Trophoblast cell (in vitro differentiated cells and primary cell): ENCODE measurements around the gene TBC1D22A.

ENCODE experiments used
- DNase-seq, 2 donors: peaks; one replicate each; pipeline ENCODE4 v3.0.0-alpha.2; 2016
- H2AFZ ChIP-seq: 2 replicates; pipeline ENCODE4 v1.6.1; 2013; ENCODE audit warnings: low read length, moderate library complexity, mild to moderate bottlenecking; ENCODE audit not compliant: insufficient read depth, poor library complexity
- H2AK5ac ChIP-seq: 2 replicates; pipeline ENCODE4 v1.6.1; 2013; ENCODE audit warnings: mild to moderate bottlenecking, low read length
- H2BK120ac ChIP-seq: 2 replicates; pipeline ENCODE4 v1.6.1; 2013; ENCODE audit warnings: low read length, mild to moderate bottlenecking, moderate library complexity; ENCODE audit not compliant: insufficient read depth, poor library complexity
- H2BK12ac ChIP-seq: 2 replicates; pipeline ENCODE4 v1.6.1; 2013; ENCODE audit warnings: mild to moderate bottlenecking, low read length, moderate library complexity
- H2BK5ac ChIP-seq: 2 replicates; pipeline ENCODE4 v1.6.1; 2013; ENCODE audit warnings: low read length, low read depth, moderate library complexity, mild to moderate bottlenecking; ENCODE audit not compliant: poor library complexity
- H3K14ac ChIP-seq: 2 replicates; pipeline ENCODE4 v1.6.1; 2013; ENCODE audit warnings: mild to moderate bottlenecking, low read length
- H3K18ac ChIP-seq: 2 replicates; pipeline ENCODE4 v1.6.1; 2013; ENCODE audit warnings: mild to moderate bottlenecking, low read length
- H3K23ac ChIP-seq: 2 replicates; pipeline ENCODE4 v1.6.1; 2013; ENCODE audit warnings: low read length
- H3K27ac ChIP-seq: 2 replicates; pipeline ENCODE4 v1.5.1; 2013; ENCODE audit warnings: low read depth, mild to moderate bottlenecking, inconsistent platforms, low read length, moderate library complexity
- H3K27me3 ChIP-seq: 2 replicates; pipeline ENCODE4 v1.6.1; 2013; ENCODE audit warnings: inconsistent platforms, mild to moderate bottlenecking, low read length, moderate library complexity; ENCODE audit not compliant: insufficient read depth
- H3K36me3 ChIP-seq, 2 experiments: 1 replicate in 1 of 2; 2 replicates in 1 of 2; pipeline ENCODE4 v1.6.1; 2013; ENCODE audit warnings: low read length in 2 of 2, mild to moderate bottlenecking in 2 of 2, moderate library complexity in 1 of 2; ENCODE audit not compliant: insufficient read depth in 2 of 2, control insufficient read depth in 1 of 2
- H3K4ac ChIP-seq: 2 replicates; pipeline ENCODE4 v1.6.1; 2013; ENCODE audit warnings: low read depth, mild to moderate bottlenecking, low read length, moderate library complexity
- H3K4me1 ChIP-seq, 2 experiments: 1 replicate in 1 of 2; 2 replicates in 1 of 2; pipeline ENCODE4 v1.6.1; 2013; ENCODE audit warnings: low read length in 2 of 2, mild to moderate bottlenecking in 2 of 2, moderate library complexity in 1 of 2; ENCODE audit not compliant: insufficient read depth in 2 of 2, control insufficient read depth in 1 of 2
- H3K4me2 ChIP-seq: 2 replicates; pipeline ENCODE4 v1.6.1; 2013; ENCODE audit warnings: inconsistent platforms, mild to moderate bottlenecking, low read length, moderate library complexity
- H3K4me3 ChIP-seq: 2 replicates; pipeline ENCODE4 v1.5.1; 2013; ENCODE audit warnings: mild to moderate bottlenecking, low read depth, low read length, inconsistent platforms
- H3K79me1 ChIP-seq: one replicate; pipeline ENCODE4 v1.6.1; 2013; ENCODE audit warnings: low read length
- H3K79me2 ChIP-seq: 2 replicates; pipeline ENCODE4 v1.6.1; 2013; ENCODE audit warnings: low read length, mild to moderate bottlenecking; ENCODE audit not compliant: control insufficient read depth, insufficient read depth, poor library complexity
- H3K9ac ChIP-seq: 2 replicates; pipeline ENCODE4 v1.6.1; 2013; ENCODE audit warnings: mild to moderate bottlenecking, low read length
- H3K9me3 ChIP-seq: 2 replicates; pipeline ENCODE4 v1.6.1; 2013; ENCODE audit warnings: low read depth, mild to moderate bottlenecking, control low read depth, inconsistent platforms, low read length; ENCODE audit not compliant: insufficient read depth
- H4K12ac ChIP-seq: 2 replicates; pipeline ENCODE4 v1.6.1; 2013; ENCODE audit warnings: low read depth, mild to moderate bottlenecking, low read length, moderate library complexity
- H4K8ac ChIP-seq: 2 replicates; pipeline ENCODE4 v1.6.1; 2013; ENCODE audit warnings: low read depth, mild to moderate bottlenecking, low read length, moderate library complexity
- H4K91ac ChIP-seq: one replicate; pipeline ENCODE4 v1.6.1; 2013; ENCODE audit warnings: low read depth, mild to moderate bottlenecking, low read length, moderate library complexity
- WGBS: extraction: QIAGEN DNeasy Blood & Tissue Kit; methylation state at CpG from one replicate; pipeline ENCODE4 v1.1.7; 2013; ENCODE audit warnings: missing lambda C conversion rate; ENCODE audit not compliant: insufficient read length, insufficient coverage; ENCODE audit errors: extremely low coverage; 5-methylcytosine and 5-hydroxymethylcytosine counted together

TBC1D22A gene

GRCh38 chr22:47127441-47127871 lies 365.0 kb downstream of the TBC1D22A start:
- no peak for DNase-seq
- H2AFZ ChIP-seq = no peak overlapping the region
- no peaks in the 10 kb centered on the region for H3K27me3 ChIP-seq
- no peak overlapping the region for H2BK5ac ChIP-seq
- no peak overlapping the region for H3K14ac ChIP-seq
- no peak overlapping the region for H2AK5ac ChIP-seq
- no peak overlapping the region for H3K4me2 ChIP-seq
- no peak overlapping the region for H3K27ac ChIP-seq
- H3K4ac ChIP-seq = no peak overlapping the region
- H3K4me3 ChIP-seq = no peak overlapping the region
- no peak overlapping the region for H4K91ac ChIP-seq
- peaks cover 2% of the 10 kb centered on the region for H3K79me1 ChIP-seq
- no peaks in the 10 kb centered on the region for H3K4me1 ChIP-seq
- no peaks in the 10 kb centered on the region for H3K79me2 ChIP-seq
- H2BK12ac ChIP-seq = no peak overlapping the region
- no peak overlapping the region for H4K8ac ChIP-seq
- H2BK120ac ChIP-seq = no peak overlapping the region
- H3K36me3 ChIP-seq = no peaks in the 10 kb centered on the region
- no peak overlapping the region for H4K12ac ChIP-seq
- no peak overlapping the region for H3K9ac ChIP-seq
- no CpG with 5 or more reads among the region's 15 CpGs for WGBS
- H3K9me3 ChIP-seq = peaks cover 3% of the 10 kb centered on the region
- H3K23ac ChIP-seq = no peak overlapping the region
- no peak overlapping the region for H3K18ac ChIP-seq

- no peak overlapping the region for H2BK120ac ChIP-seq
- H3K27me3 ChIP-seq = no peaks in the 10 kb centered on the region
- H2BK12ac ChIP-seq = no peak overlapping the region
- no peak overlapping the region for H2AFZ ChIP-seq
- no peak overlapping the region for H3K14ac ChIP-seq
- H3K4me1 ChIP-seq = no peaks in the 10 kb centered on the region
- H3K4me2 ChIP-seq = no peak overlapping the region
- H3K36me3 ChIP-seq = no peaks in the 10 kb centered on the region
- no peaks in the 10 kb centered on the region for H3K79me2 ChIP-seq
- no peak overlapping the region for H2AK5ac ChIP-seq
- H3K4me3 ChIP-seq = no peak overlapping the region
- no peak overlapping the region for H4K12ac ChIP-seq
- no peak overlapping the region for H3K9ac ChIP-seq
- H3K23ac ChIP-seq = no peak overlapping the region
- WGBS = no CpG with 5 or more reads among the region's 7 CpGs
- H2BK5ac ChIP-seq = no peak overlapping the region
- peaks cover 3% of the 10 kb centered on the region for H3K9me3 ChIP-seq
- H4K91ac ChIP-seq = no peak overlapping the region
- peaks cover 2% of the 10 kb centered on the region for H3K79me1 ChIP-seq
- no peak overlapping the region for H4K8ac ChIP-seq
- DNase-seq = no peak
- no peak overlapping the region for H3K4ac ChIP-seq
- no peak overlapping the region for H3K18ac ChIP-seq
- no peak overlapping the region for H3K27ac ChIP-seq
Measured at GRCh38 chr22:47128216-47128615, 365.8 kb downstream of the TBC1D22A start.

- Histone ChIP-seq H3K79me2 (no peaks in the 10 kb centered on the region), H2BK12ac (no peak overlapping the region), H4K91ac (no peak overlapping the region), H2AK5ac (no peak overlapping the region), H3K36me3 (no peaks in the 10 kb centered on the region), H4K12ac (no peak overlapping the region), H4K8ac (no peak overlapping the region), H3K4me2 (no peak overlapping the region), H2AFZ (no peak overlapping the region), H3K27ac (no peak overlapping the region), H3K79me1 (peaks cover 2% of the 10 kb centered on the region), H2BK5ac (no peak overlapping the region), H3K9ac (no peak overlapping the region), H3K23ac (no peak overlapping the region), H3K14ac (no peak overlapping the region), H3K27me3 (no peaks in the 10 kb centered on the region), H2BK120ac (no peak overlapping the region), H3K18ac (no peak overlapping the region), H3K4me3 (no peak overlapping the region), H3K9me3 (peaks cover 3% of the 10 kb centered on the region), H3K4me1 (no peaks in the 10 kb centered on the region), H3K4ac (no peak overlapping the region)
- DNase-seq = no peak
- WGBS = no CpG with 5 or more reads among the region's 21 CpGs
Measured at GRCh38 chr22:47128622-47129215, 366.3 kb downstream of the TBC1D22A start.

- no peak overlapping the region for H2AK5ac ChIP-seq
- no peak overlapping the region for H3K4me2 ChIP-seq
- H3K23ac ChIP-seq = no peak overlapping the region
- H3K4ac ChIP-seq = no peak overlapping the region
- H3K27ac ChIP-seq = no peak overlapping the region
- H3K4me3 ChIP-seq = no peak overlapping the region
- no CpG with 5 or more reads among the region's 21 CpGs for WGBS
- peak overlapping the region; percentile 27 for H2BK120ac ChIP-seq
- no peaks in the 10 kb centered on the region for H3K4me1 ChIP-seq
- no peak overlapping the region for H4K12ac ChIP-seq
- no peaks in the 10 kb centered on the region for H3K36me3 ChIP-seq
- peak overlapping the region; percentile 44 for H4K8ac ChIP-seq
- peaks cover 3% of the 10 kb centered on the region for H3K9me3 ChIP-seq
- no peaks in the 10 kb centered on the region for H3K79me2 ChIP-seq
- H3K18ac ChIP-seq = peak overlapping the region; percentile 21
- H3K9ac ChIP-seq = no peak overlapping the region
- no peak overlapping the region for H2AFZ ChIP-seq
- peak overlapping the region; percentile 25 for H3K14ac ChIP-seq
- DNase-seq = peak; percentile 57 to 71
- H3K27me3 ChIP-seq = no peaks in the 10 kb centered on the region
- peak overlapping the region; percentile 23 for H2BK12ac ChIP-seq
- H4K91ac ChIP-seq = peak overlapping the region; percentile 74
- peak overlapping the region; percentile 20 for H2BK5ac ChIP-seq
- H3K79me1 ChIP-seq = peaks cover 2% of the 10 kb centered on the region
Measured at GRCh38 chr22:47129902-47130635, 367.6 kb downstream of the TBC1D22A start.
